HG02763 (cell line): ENCODE measurements around the gene RANBP1.

Experiments
- ATAC-seq: cut with Tn5 transposase; IDR thresholded peaks from one replicate; pipeline ENCODE4 v1.9.1; 2021; ENCODE audit warnings: mild to moderate bottlenecking, moderate library complexity; ENCODE audit not compliant: unreplicated experiment

The RANBP1 gene

DNA sequence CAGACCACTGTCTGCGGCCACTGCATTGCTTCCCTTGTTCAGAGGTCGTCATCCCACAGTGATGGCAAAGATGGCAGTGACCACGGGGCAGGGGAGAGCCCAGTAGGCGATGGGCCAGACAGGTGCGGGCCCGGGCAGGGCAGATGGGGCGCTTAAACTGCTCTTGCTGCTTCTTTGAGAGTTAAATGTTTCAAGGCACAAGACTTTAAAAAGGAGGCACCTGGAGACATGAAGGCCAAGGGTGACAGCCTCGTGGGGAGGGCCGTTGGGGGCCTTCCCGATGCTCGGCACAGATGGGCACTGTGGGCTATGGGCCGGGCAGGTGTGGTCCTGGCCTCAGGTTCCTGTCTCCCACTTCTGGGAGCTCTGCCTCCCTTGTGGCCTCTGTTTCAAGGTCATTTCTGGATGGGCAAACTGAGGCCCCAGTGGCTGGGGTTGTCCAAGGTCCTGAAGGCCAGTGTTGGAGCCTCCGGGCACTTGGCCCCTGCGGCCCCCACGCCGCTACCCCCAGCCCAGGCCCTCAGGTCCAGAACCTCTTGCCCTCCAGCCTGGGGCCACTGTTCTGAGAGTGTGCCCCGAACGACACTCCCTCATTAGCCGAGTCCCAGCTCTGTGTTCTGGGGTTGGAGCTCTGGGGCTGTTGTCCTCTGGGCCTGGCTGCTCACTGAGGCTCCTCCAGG is 51.9 kb downstream of the RANBP1 start:
- ATAC-seq = no peak

DNA sequence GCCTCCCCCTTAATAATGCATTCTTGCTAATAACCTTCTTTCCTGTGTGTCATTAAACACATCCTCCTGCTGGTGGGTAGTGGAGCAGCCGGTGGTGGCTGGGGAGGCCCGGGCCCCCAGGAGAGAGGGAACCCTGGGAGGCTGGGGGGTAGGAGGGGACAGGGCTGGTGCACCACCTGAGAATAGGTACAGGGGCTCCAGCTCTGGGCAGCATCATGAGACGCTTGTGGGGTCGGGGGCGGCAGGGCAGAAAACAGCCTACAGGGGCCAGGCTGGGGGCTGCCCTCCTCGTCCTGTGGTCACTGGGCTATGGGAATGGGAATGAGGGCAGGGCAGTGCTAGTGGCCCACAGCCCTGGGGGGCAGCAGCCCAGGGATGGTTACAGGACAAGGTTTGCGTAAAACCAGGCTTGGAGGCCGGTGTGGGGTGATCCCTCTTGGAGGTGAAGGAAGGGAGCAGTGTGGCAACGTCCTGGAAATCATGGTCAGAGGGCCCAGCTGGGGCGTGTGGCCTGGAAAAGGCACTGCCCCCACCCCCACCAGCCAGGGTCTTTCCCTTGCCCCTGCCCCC is 53.4 kb downstream of the RANBP1 start:
- ATAC-seq = no peak

DNA sequence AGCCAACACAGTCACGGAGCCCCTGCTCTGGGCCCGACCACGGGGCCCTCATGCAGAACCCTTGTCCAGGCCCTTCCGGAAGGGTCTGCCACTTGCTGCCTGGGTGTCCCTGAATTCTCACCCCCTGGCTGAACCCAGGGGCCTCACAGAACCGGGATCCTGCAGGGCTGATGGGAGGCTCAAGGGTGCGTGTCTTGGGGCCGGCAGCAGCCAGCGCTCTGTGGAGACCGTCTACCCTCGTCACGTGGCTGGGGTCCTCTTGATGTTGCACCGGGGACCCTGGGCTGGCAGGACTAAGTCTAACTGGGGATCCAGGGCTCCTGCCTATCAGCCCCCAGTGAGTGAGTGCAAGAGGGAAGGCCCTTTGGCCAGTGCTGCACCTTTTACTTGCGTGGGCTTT is 54.3 kb downstream of the RANBP1 start:
- ATAC-seq = no peak

DNA sequence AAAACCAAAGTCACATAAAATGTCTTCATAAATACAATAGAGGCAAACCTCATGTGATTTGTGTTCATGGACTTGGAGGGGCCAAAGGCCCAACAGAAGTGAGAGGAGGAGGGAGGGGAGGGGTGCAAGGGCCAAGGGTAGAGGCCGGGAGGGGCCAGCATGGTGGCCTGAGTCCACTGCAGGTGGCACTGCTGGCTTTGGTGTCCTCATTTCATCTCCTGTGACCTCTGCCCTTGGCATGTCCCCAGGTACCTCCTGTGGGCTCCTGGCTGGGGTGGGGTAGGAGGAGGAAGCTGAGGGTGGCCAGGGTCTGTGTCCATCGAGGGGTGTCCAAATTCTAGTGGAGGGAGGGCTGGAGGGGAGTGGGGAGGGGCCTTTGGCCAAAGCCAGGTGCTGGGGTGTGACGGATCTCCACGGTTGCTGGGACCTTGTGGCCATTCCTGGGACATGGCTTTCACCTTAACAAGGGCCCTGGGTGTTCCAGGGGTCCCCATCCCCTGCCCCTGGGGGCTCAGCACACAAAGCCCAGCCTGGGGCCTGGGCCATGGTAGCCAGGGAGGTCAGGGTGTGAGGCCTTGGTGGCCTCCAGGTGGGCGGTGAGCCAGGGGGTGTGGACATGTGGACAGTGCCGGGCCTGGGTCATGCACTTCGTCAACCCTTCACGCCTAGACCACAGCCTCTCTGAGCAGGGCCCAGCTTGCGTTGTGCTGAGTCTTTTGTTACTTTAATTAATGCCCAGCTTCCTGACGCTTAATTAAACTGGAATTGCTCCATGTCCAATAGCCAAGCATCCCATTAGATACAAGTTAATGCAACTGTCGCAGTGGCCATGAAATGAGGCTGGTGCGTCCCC is 55.6 kb downstream of the RANBP1 start:
- ATAC-seq = no peak

DNA sequence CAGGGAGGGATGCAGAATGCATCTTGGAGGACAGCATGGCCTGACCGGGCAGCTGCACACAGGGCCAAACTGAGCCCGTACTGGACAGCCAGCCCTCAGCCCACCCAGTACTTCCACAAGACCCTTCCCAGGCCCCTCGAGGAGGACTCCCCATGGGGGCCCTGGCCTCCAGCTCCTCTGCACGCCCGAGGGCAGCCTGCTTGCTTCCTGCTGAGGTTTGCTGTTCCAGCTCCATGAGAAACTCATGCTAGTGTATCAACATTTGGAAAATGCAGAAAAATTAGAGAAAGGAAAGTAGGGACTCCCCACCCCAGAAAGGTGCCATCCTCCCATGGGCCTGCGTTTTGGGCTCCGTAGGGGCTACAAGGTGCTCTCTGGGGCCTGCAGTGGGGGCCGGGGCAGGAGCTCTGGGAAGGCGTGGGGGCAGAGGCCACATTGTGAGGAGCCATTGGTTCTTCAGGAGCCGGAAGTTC is 56.3 kb downstream of the RANBP1 start:
- ATAC-seq = no peak

DNA sequence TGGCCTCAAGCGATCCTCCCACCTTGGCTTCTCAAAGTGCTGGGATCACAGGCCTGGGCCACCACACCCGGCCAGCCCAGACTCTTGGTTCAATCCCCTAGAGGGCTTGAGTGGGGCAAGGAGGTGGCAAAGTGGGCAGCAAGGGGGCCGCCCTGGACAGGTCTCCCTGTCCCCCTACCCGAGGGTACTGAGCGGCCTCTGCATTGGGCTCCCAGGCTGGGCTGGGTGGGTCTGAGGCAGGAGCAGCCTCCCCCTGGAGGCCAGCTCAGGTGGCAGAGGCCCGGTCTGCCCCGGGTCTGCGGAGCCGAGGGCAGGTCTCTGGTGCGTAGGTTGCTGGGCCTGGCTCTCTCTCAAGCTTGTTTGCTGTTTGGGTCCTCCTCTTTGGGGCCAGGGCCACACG is 57.3 kb downstream of the RANBP1 start:
- no peak for ATAC-seq

DNA sequence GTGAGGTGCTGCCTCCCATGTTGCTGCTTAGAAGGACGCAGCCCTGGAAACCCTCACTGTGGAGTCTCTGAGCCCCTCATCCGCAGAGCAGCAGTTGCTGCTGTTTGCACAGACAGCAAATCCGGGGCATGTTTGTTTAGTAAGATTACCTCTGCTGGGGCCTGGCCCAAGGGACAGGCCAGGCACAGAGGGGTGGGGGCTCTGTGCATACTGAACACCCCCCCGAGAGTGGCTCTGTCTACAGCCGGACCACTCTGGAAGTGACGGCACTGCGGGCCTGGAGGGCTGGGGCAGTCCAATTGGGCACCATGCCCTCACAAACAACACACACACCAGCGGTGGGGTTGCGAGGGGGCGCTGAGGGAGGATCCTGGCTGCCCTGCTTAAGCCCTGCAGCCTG is 57.9 kb downstream of the RANBP1 start:
- no peak for ATAC-seq

DNA sequence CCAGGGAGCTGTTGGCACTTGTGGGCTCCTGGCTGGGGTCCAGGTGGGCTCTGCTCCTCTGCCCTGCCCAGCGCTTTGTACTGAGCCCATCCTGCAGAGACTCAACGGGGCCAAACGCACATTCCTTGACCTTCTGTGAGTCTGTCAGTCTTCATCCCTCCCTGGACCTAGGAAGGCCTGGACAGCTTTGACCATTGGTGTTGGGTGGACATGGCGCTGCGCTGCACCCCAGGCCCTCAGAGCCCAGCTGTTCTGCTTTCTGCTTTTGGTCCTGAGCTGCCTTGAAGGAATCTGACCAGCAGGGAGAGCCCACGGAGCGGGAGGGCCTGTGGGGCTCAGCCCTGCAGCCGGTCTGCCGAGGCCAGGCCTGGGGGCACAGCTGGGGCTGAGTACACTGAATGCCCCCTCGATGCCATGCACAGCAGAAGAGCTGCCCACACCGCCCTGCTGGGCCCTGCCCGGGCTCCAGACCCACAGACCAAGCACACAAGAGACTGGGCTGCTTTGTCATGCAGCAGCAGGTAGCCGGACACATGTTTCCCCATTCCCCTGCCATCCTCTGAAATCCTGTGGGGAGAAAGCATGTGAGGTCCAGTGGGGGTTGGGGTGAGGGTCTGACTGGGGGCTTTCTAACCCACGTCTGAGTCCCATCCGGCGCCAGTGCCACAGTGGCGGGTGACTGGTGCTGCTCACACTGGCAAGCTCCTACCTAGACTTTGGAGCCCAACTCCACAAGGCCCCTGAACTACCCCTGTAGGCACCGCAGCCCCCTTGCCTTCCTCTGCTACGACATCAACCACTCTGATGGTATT is 59.1 kb downstream of the RANBP1 start:
- no peak for ATAC-seq

DNA sequence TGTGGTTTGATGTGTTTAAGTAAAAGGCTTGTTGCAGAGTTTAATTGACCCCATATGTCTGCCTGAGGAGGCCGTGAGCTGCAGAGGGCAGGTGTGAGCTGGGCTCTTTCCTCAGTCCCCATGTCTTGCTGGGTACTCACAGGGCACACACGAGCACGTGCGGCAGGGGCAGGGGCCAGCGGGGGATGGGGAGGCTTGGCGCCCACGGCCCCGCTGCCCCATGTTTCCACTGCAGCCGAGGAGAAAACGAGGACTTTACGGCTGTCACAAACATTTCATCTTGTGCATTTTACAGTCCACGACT is 59.6 kb downstream of the RANBP1 start:
- no peak for ATAC-seq

DNA sequence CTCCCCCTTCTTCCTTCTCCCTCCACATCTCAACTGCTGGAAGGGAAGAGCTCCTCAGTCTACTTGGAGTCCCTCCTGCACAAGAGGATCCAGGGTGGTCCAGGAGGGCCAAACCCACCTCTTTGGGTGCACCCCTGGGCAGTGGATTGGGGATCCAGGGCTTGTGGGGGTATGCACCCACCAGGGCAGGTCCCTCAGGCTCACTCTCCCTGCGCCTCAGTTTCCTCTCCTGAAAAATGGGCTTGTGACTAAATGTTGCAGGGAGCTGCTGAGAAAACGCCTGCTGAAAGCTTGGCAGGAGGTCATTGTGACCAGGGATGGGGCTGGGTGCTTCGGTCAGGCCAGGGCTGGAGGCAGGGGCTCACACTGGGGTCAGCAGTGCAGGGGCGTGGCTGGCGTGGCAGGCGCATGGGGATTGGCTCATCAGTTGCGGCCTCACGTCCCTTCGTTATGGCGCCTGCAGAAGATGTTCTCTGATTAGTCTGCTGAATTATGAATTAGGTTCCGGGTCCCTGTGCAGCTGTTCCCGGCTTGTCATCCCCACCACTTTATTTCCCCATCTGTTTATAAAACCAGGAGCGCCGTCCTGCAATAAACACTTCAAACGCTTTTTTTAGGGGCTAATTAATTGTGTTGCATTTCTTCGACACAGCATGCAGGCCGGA is 60.6 kb downstream of the RANBP1 start:
- ATAC-seq = no peak
